IMR-90 (cell line): ENCODE measurements around the gene RPS19.

Experiments
- RAD21 ChIP-seq: IDR thresholded peaks from 2 replicates; pipeline ENCODE4 v1.6.1; 2012; ENCODE audit warnings: low read length, improper control_type of control experiment
- SMC3 ChIP-seq: fragments of 150-350 bp; IDR thresholded peaks from 2 replicates; pipeline ENCODE4 v1.6.1; 2016; ENCODE audit warnings: low read depth, mild to moderate bottlenecking, antibody characterized with exemption, low read length, moderate library complexity
- TF ChIP-seq, protein P1 (sequence below): conservative IDR thresholded peaks from 2 replicates; pipeline ENCODE4 v1.5.1; 2012; ENCODE audit warnings: mild to moderate bottlenecking, low read depth, low read length, improper control_type of control experiment

DNA sequence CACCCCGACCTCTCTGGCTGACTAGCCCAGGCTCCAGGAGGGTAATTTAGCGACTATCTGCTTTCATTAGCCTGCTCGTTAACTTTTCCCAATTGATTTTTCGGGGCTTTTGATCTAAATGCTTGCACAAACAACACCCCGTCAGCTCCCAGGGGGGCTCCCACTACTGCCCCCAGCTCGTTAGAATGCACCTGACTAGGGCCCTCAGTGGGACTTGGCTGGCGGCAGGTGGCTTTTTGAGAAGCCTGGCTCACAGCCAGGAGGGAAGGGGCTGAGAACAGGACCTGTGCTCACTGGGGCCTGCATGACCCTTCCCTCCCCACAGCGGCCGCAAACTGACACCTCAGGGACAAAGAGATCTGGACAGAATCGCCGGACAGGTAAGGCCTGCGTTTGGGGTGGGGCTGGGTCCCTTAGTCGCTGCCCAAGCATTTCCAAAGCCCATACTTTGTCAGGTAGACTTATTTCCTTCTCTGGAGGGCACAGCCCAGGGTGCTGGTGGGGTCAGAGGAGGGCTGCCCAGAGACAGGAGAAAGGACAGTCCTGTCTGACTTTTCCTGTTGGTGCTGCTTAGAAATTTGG, 9.4 kb downstream of the RPS19 start:
- TF ChIP-seq, protein P1, sequence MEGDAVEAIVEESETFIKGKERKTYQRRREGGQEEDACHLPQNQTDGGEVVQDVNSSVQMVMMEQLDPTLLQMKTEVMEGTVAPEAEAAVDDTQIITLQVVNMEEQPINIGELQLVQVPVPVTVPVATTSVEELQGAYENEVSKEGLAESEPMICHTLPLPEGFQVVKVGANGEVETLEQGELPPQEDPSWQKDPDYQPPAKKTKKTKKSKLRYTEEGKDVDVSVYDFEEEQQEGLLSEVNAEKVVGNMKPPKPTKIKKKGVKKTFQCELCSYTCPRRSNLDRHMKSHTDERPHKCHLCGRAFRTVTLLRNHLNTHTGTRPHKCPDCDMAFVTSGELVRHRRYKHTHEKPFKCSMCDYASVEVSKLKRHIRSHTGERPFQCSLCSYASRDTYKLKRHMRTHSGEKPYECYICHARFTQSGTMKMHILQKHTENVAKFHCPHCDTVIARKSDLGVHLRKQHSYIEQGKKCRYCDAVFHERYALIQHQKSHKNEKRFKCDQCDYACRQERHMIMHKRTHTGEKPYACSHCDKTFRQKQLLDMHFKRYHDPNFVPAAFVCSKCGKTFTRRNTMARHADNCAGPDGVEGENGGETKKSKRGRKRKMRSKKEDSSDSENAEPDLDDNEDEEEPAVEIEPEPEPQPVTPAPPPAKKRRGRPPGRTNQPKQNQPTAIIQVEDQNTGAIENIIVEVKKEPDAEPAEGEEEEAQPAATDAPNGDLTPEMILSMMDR, result no peak
- TF ChIP-seq RAD21, result no peak
- TF ChIP-seq SMC3, result no peak
